ENCODE measurements around the gene NCK1. TPM values are rescaled to one million over a fixed set of nuclear protein-coding genes. Genes with fewer than 3 reads are reported as not detected.

Gene NCK1
- total and polyA plus RNA-seq, 9 of the 15 experiments (the other 6 are each of a cell fraction or from before 2014, with no cell fraction given), result 17.3 to 30.5 (median 25.0) TPM

GRCh38 chr3:136818769-136819391, 43.1 kb upstream of the NCK1 start, which contains the start of gene SLC35G2 (continued):
- no peak for TF ChIP-seq ZNF512 (tag; IDR thresholded peaks at IDR 0.05)
- peak; percentile 61 for TF ChIP-seq VEZF1 (CRISPR knock-in tag; IDR thresholded peaks at IDR 0.05)
- no peak for TF ChIP-seq PHF21A (IDR thresholded peaks at IDR 0.05; ENCODE audit: borderline replicate concordance, low read depth)
- TF ChIP-seq ESRRB (CRISPR knock-in tag; IDR thresholded peaks at IDR 0.05; ENCODE audit: borderline replicate concordance), result no peak
- peak; percentile 24; the same call in 1 of the 2 replicates for TF ChIP-seq SP1 (CRISPR knock-in tag; IDR thresholded peaks at IDR 0.05)

GRCh38 chr3:136819392-136819730, 42.6 kb upstream of the NCK1 start:
- in situ Hi-C loops (cut with MboI), result no loop called here
- ChIA-PET CTCF (ENCODE audit: low intra/inter-chr PET ratio) (no interaction called here), POLR2A (no interaction called here)
- Histone ChIP-seq H3K79me2 (ENCODE audit: control insufficient read depth, insufficient read depth, low read length) (no peaks in the 10 kb centered on the region; the same call in 2 of the 3 replicates), H4K20me1 (replicated peaks; ENCODE audit: control insufficient read depth, insufficient read depth, low read length) (no peaks in the 10 kb centered on the region), H3K9me1 (ENCODE audit: control insufficient read depth, insufficient read depth, low read length) (no peaks in the 10 kb centered on the region), H3K36me3 (ENCODE audit: control insufficient read depth, insufficient read depth, low read length) (no peaks in the 10 kb centered on the region; the same call in 2 of the 3 replicates), H3K27me3 (ENCODE audit: control insufficient read depth in 2 of 2, insufficient read depth in 2 of 2, low read length in 2 of 2) (no peaks in the 10 kb centered on the region), H3K4me2 (ENCODE audit: insufficient read depth, low read length) (peak overlapping the region; percentile 74), H3K4me1 (replicated peaks in 1 of 2; ENCODE audit: control insufficient read depth in 2 of 2, insufficient read depth in 2 of 2, low read length in 2 of 2) (peaks cover 2 to 17% of the 10 kb centered on the region in 2 experiments; a peak in 4 of 5 replicates), H3K4me3 (peak overlapping the region; percentile 57), H3K9ac (ENCODE audit: insufficient read depth in 1 of 2, low read depth in 2 of 2, low read length in 2 of 2) (peak overlapping the region; percentile 68 to 92), H3K27ac (ENCODE audit: extremely low read depth, low read depth, low read length) (peak overlapping the region; percentile 73; the same call in 2 of the 3 replicates), H3K9me3 (replicated peaks; ENCODE audit: control insufficient read depth, insufficient read depth, low read depth, low read length) (no peaks in the 10 kb centered on the region), H2AFZ (ENCODE audit: low read depth, low read length) (peak overlapping the region; percentile 95)
- 3% methylated on average over 13 of the region's 21 CpGs for WGBS (ENCODE audit: insufficient coverage, low coverage, missing lambda C conversion rate)
- intact Hi-C loops (cut with micrococcal nuclease), result no loop called here
- ATAC-seq, result peak; percentile 70
- BruUV-seq (replicated peaks), result no TSS peak
- peak; percentile 9 to 30 (median 20) for DNase-seq (ENCODE audit: extremely low read depth in 1 of 4, low spot score in 3 of 4)
- FAIRE-seq, result no peak
- TF ChIP-seq ZNF232 (CRISPR knock-in tag; IDR thresholded peaks at IDR 0.05) (no peak), ZNF408 (CRISPR knock-in tag; IDR thresholded peaks at IDR 0.05; ENCODE audit: low read depth) (no peak), ZNF561 (CRISPR knock-in tag; conservative IDR thresholded peaks at IDR 0.05) (no peak), FOSL1 (tag; conservative IDR thresholded peaks at IDR 0.05) (peak; percentile 72), BRD4 (IDR thresholded peaks at IDR 0.05) (no peak), NFRKB (IDR thresholded peaks at IDR 0.05; ENCODE audit: low read depth) (0 out of 2 replicates have a peak, but pooled peaks have one; percentile 6)
- TF ChIP-seq, protein P1, sequence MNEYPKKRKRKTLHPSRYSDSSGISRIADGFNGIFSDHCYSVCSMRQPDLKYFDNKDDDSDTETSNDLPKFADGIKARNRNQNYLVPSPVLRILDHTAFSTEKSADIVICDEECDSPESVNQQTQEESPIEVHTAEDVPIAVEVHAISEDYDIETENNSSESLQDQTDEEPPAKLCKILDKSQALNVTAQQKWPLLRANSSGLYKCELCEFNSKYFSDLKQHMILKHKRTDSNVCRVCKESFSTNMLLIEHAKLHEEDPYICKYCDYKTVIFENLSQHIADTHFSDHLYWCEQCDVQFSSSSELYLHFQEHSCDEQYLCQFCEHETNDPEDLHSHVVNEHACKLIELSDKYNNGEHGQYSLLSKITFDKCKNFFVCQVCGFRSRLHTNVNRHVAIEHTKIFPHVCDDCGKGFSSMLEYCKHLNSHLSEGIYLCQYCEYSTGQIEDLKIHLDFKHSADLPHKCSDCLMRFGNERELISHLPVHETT (CRISPR knock-in tag; conservative IDR thresholded peaks at IDR 0.05 in 1 of 2, IDR thresholded peaks at IDR 0.05 in 1 of 2), result 0 out of 4 replicates have a peak, but pooled peaks of 1 of the 2 experiments have one; percentile 8
- TF ChIP-seq, protein P2, sequence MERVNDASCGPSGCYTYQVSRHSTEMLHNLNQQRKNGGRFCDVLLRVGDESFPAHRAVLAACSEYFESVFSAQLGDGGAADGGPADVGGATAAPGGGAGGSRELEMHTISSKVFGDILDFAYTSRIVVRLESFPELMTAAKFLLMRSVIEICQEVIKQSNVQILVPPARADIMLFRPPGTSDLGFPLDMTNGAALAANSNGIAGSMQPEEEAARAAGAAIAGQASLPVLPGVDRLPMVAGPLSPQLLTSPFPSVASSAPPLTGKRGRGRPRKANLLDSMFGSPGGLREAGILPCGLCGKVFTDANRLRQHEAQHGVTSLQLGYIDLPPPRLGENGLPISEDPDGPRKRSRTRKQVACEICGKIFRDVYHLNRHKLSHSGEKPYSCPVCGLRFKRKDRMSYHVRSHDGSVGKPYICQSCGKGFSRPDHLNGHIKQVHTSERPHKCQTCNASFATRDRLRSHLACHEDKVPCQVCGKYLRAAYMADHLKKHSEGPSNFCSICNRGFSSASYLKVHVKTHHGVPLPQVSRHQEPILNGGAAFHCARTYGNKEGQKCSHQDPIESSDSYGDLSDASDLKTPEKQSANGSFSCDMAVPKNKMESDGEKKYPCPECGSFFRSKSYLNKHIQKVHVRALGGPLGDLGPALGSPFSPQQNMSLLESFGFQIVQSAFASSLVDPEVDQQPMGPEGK (CRISPR knock-in tag; IDR thresholded peaks at IDR 0.05; ENCODE audit: borderline replicate concordance), result no peak
